GM23248 (cell line): ENCODE measurements around the gene DYRK1A. TPM values are rescaled to one million over a fixed set of nuclear protein-coding genes. Genes with fewer than 3 reads are reported as not detected.

Experiments
- DNase-seq: peaks from one replicate; pipeline ENCODE4 v3.0.0-alpha.2; 2015
- H2AFZ ChIP-seq: fragments of 200-600 bp; sonication (generic); 2 replicates; pipeline ENCODE4 v1.6.1; 2016; ENCODE audit warnings: antibody characterized with exemption
- H3F3A ChIP-seq: fragments of 200-600 bp; sonication (generic); 2 replicates; pipeline ENCODE4 v1.6.1; 2016; ENCODE audit warnings: mild to moderate bottlenecking, antibody characterized with exemption, mixed run types; ENCODE audit not compliant: insufficient read depth
- H3K27ac ChIP-seq: fragments of 200-600 bp; sonication (generic); 2 replicates; pipeline ENCODE4 v1.5.1; 2016; ENCODE audit warnings: mild to moderate bottlenecking
- H3K27me3 ChIP-seq: fragments of 200-600 bp; sonication (generic); replicated peaks from 2 replicates; pipeline ENCODE4 v1.6.1; 2016; ENCODE audit warnings: mild to moderate bottlenecking; ENCODE audit not compliant: insufficient read depth
- H3K36me3 ChIP-seq: fragments of 200-600 bp; sonication (generic); 2 replicates; pipeline ENCODE4 v1.6.1; 2016; ENCODE audit warnings: low read depth, mild to moderate bottlenecking
- H3K4me1 ChIP-seq: fragments of 200-600 bp; sonication (generic); 2 replicates; pipeline ENCODE4 v1.6.1; 2016; ENCODE audit warnings: mild to moderate bottlenecking; ENCODE audit not compliant: insufficient read depth
- H3K4me2 ChIP-seq: fragments of 200-600 bp; sonication (generic); one replicate; pipeline ENCODE4 v1.6.1; 2016; ENCODE audit warnings: mild to moderate bottlenecking; ENCODE audit not compliant: unreplicated experiment
- H3K4me3 ChIP-seq: fragments of 200-600 bp; sonication (generic); 2 replicates; pipeline ENCODE4 v1.5.1; 2016; ENCODE audit warnings: mild to moderate bottlenecking
- H3K79me2 ChIP-seq: fragments of 200-600 bp; sonication (generic); 2 replicates; pipeline ENCODE4 v1.6.1; 2016; ENCODE audit warnings: mild to moderate bottlenecking; ENCODE audit not compliant: insufficient read depth
- H3K9ac ChIP-seq: fragments of 200-600 bp; sonication (generic); 2 replicates; pipeline ENCODE4 v1.6.1; 2016; ENCODE audit warnings: mild to moderate bottlenecking
- H3K9me2 ChIP-seq: fragments of 200-600 bp; sonication (generic); 2 replicates; pipeline ENCODE4 v1.6.1; 2016; ENCODE audit warnings: mixed run types, mild to moderate bottlenecking, moderate library complexity; ENCODE audit not compliant: insufficient read depth
- H3K9me3 ChIP-seq: fragments of 200-600 bp; sonication (generic); one replicate; pipeline ENCODE4 v1.6.1; 2017; ENCODE audit warnings: low read depth
- H4K20me1 ChIP-seq: fragments of 200-600 bp; sonication (generic); 2 replicates; pipeline ENCODE4 v1.6.0; 2016; ENCODE audit not compliant: insufficient read depth
- EZH2 ChIP-seq: fragments of 200-600 bp; sonication (generic); IDR thresholded peaks from 2 replicates; pipeline ENCODE4 v1.6.1; 2018; ENCODE audit warnings: antibody characterized with exemption, mild to moderate bottlenecking; ENCODE audit not compliant: insufficient read depth, poor library complexity, severe bottlenecking
- EZH2phosphoT487 ChIP-seq: fragments of 200-600 bp; sonication (generic); IDR thresholded peaks from 2 replicates; pipeline ENCODE4 v1.6.1; 2018; ENCODE audit warnings: antibody characterized with exemption, moderate library complexity, mild to moderate bottlenecking, low read depth; ENCODE audit not compliant: insufficient read depth
- WGBS, 2 experiments: methylation state at CpG; one replicate each; pipeline ENCODE4 v1.1.6; 2015 to 2017; ENCODE audit warnings: low lambda C conversion rate in 2 of 2, low coverage in 1 of 2; ENCODE audit errors: missing lambda C conversion rate in 2 of 2; 5-methylcytosine and 5-hydroxymethylcytosine counted together
- in situ Hi-C: fragments of 300-500 bp; cut with MboI; formaldehyde crosslinking; loops from 2 replicates; pipeline ENCODE4 v1.15.0; 2020
- polyA plus RNA-seq: library from polyadenylated mRNA; unstranded; fragments of >200 nt; fragmentation: Nextera tagmentation; extraction: Ambion mirVana; gene quantifications from 2 replicates; pipeline ENCODE4 v1.2.1, GENCODE V29; 2016
- total RNA-seq: library from RNA; depleted of rRNA; stranded (reverse); fragments of >200 nt; shearing (Covaris generic); gene quantifications from 2 replicates; pipeline ENCODE4 v1.2.3, GENCODE V29; 2014

The DYRK1A gene
- total and polyA plus RNA-seq, 2 experiments from 2014 or later = 2.5 to 41.3 TPM

DNA sequence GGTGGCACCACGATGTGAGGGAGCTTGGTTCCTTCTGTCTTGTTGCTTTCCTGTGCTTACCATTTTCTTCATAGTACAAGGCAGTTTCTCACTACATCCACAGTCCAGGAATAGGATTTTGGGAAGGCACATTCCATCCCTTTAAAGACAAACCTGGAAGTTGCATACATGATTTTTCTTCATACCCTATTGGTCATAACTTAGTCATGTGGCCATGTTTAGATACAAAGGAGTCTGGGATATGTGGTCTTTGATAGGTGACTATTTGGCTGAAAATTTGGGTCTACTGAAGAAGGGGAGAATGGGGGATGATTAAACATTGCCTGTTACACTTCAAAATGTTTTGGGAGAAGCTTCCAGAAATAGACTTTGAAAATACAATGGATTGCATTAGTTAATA lies 7.0 kb downstream of the DYRK1A start:
- peaks cover 58% of the 10 kb centered on the region for H3K4me1 ChIP-seq
- no peak overlapping the region for H3K4me2 ChIP-seq

DNA sequence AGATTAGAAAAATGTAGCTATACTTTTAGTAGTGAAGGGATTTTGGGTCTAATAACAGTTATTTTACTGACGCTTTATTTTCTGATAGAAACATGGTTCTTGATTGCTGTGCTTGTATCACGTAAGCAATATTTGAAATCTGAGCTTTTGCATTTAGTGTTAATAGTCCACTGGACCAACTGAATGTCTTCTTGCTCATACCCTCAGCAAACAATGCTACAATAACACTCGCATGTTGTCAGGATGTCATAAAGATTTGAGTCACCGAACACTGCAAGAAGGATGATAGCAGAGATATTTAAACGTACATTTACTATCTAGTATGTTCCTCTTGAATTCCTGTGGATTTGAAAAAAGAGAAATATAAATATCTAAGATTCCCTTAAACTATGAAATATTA lies 7.5 kb downstream of the DYRK1A start:
- peak; percentile 51 for DNase-seq
- peak overlapping the region; percentile 47 for H3K4me2 ChIP-seq
- WGBS, 2 experiments = 72 to 76% methylated on average over 5 of the region's 5 CpGs

More for the DNA sequence above, 7.0 kb downstream of the DYRK1A start:
- H3K9me3 ChIP-seq = no peaks in the 10 kb centered on the region
- H3K9ac ChIP-seq = no peak overlapping the region
- peaks cover 2% of the 10 kb centered on the region; the same call in 1 of the 2 replicates for H4K20me1 ChIP-seq
- peaks cover 47% of the 10 kb centered on the region for H3F3A ChIP-seq
- DNase-seq = no peak
- WGBS, 2 experiments = 91 to 94% methylated on average over 1 of the region's 1 CpG
- H3K27ac ChIP-seq = peak overlapping the region; percentile 51
- TF ChIP-seq EZH2phosphoT487 (no peak), EZH2 (no peak)
- H3K27me3 ChIP-seq = no peaks in the 10 kb centered on the region
- no peaks in the 10 kb centered on the region for H3K36me3 ChIP-seq
- H3K79me2 ChIP-seq = peaks cover 100% of the 10 kb centered on the region
- no peaks in the 10 kb centered on the region for H3K9me2 ChIP-seq
- H2AFZ ChIP-seq = no peak overlapping the region
- H3K4me3 ChIP-seq = no peak overlapping the region
- in situ Hi-C loops = no loop called here

DNA sequence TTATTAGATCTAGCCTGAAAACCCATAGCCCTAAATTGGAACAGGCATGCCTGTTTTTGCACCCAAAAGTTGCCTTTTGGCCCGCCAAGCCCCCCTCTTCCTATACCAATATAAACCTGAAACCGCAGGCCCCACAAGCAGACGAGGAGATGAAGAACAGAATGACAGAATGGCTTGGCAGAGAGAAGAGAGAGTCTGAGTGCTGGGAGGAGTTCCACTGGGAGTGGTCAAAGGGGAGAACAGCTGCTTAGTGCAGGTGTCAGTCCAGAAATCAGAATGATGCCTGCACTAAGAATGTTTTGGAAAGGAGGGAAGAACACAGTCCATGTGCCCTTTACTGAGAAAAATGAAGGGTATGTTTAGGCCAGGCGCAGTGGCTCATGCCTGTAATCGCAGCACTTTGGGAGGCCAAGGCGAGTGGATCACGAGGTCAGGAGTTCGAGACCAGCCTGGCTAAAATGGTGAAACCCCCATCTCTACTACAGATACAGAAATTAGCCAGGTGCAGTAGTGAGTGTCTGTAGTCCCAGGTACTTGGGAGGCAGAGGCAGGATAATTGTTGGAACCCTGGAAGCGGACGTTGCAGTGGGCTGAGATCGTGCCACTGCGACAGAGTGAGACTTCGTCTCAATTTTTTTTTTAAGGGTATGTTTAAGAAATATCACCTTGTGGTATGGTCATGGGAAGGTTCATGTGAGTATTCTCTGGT lies 9.4 kb downstream of the DYRK1A start:
- no peak overlapping the region for H3K4me3 ChIP-seq
- H3K36me3 ChIP-seq = no peaks in the 10 kb centered on the region
- H3K9me2 ChIP-seq = no peaks in the 10 kb centered on the region
- no peak for DNase-seq
- H3K79me2 ChIP-seq = peaks cover 100% of the 10 kb centered on the region
- 79 to 81% methylated on average over 12 to 13 of the region's 13 CpGs for WGBS, 2 experiments
- H3F3A ChIP-seq = peaks cover 26% of the 10 kb centered on the region
- H3K4me1 ChIP-seq = peaks cover 35% of the 10 kb centered on the region
- TF ChIP-seq EZH2 (no peak), EZH2phosphoT487 (no peak)
- no peaks in the 10 kb centered on the region for H3K27me3 ChIP-seq
- H4K20me1 ChIP-seq = peaks cover 18% of the 10 kb centered on the region
- no peak overlapping the region for H3K9ac ChIP-seq
- no peak overlapping the region for H3K27ac ChIP-seq
- H3K9me3 ChIP-seq = no peaks in the 10 kb centered on the region
- no peak overlapping the region for H3K4me2 ChIP-seq
- in situ Hi-C loops = no loop called here
- H2AFZ ChIP-seq = no peak overlapping the region

More for the DNA sequence above, 7.5 kb downstream of the DYRK1A start:
- H3K9me3 ChIP-seq = no peaks in the 10 kb centered on the region
- no peaks in the 10 kb centered on the region for H3K36me3 ChIP-seq
- H3K4me3 ChIP-seq = no peak overlapping the region
- peak overlapping the region; percentile 51 for H3K27ac ChIP-seq
- peaks cover 43% of the 10 kb centered on the region for H3F3A ChIP-seq
- H3K79me2 ChIP-seq = peaks cover 100% of the 10 kb centered on the region
- no peaks in the 10 kb centered on the region for H3K27me3 ChIP-seq
- no peaks in the 10 kb centered on the region for H3K9me2 ChIP-seq
- no peak overlapping the region for H3K9ac ChIP-seq
- in situ Hi-C loops = no loop called here
- H4K20me1 ChIP-seq = peaks cover 5% of the 10 kb centered on the region; the same call in 1 of the 2 replicates
- H2AFZ ChIP-seq = no peak overlapping the region
- H3K4me1 ChIP-seq = peaks cover 54% of the 10 kb centered on the region
- TF ChIP-seq EZH2 = no peak
- TF ChIP-seq EZH2phosphoT487 = no peak

DNA sequence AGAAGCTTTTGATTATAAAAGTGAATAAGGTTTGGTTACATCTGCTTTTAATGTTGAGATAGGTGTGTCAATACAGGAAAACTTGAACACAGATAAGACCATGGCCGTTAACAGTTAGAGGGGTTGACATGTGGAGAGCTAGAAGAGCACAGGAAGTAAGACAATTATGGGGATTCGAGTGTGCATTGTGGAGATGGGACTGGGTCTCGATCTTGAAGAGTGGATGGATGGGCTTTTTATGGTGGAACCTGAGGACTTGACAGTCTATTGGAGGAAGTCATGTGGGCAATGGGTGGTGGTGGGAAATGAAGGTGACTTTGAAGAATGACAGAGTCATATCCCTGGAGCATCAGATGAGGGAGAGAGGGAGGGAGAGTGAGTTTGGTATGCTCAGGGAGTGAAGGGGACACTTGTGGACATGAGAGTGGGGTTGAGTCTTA lies 12.1 kb downstream of the DYRK1A start:
- Histone ChIP-seq H3K9ac (no peak overlapping the region), H4K20me1 (peaks cover 25% of the 10 kb centered on the region), H2AFZ (no peak overlapping the region), H3K36me3 (no peaks in the 10 kb centered on the region), H3K4me3 (no peak overlapping the region), H3K9me2 (no peaks in the 10 kb centered on the region), H3K79me2 (peaks cover 100% of the 10 kb centered on the region), H3K27me3 (no peaks in the 10 kb centered on the region), H3K4me2 (no peak overlapping the region), H3F3A (peaks cover 33% of the 10 kb centered on the region), H3K4me1 (peaks cover 20% of the 10 kb centered on the region), H3K9me3 (no peaks in the 10 kb centered on the region), H3K27ac (no peak overlapping the region)
- no peak for DNase-seq
- in situ Hi-C loops = no loop called here
- WGBS, 2 experiments = 63 to 78% methylated on average over 3 of the region's 3 CpGs
- TF ChIP-seq EZH2phosphoT487 (no peak), EZH2 (no peak)
